SK-N-MC (cell line): ENCODE data around the gene CREB5.

Source experiments
- DNase-seq: peaks from one replicate; pipeline ENCODE4 v3.0.0-alpha.2; 2011; ENCODE audit warnings: low read depth, low spot score
- H3K27ac ChIP-seq: fragments of 200-600 bp; sonication (generic); 2 replicates; pipeline ENCODE4 v1.5.1; 2016; ENCODE audit warnings: mixed run types
- H3K36me3 ChIP-seq: fragments of 200-600 bp; sonication (generic); 2 replicates; pipeline ENCODE4 v1.6.1; 2017; ENCODE audit warnings: antibody characterized with exemption, low read length, mixed read lengths; ENCODE audit not compliant: insufficient read depth
- H3K4me3 ChIP-seq: fragments of 200-600 bp; sonication (generic); 2 replicates; pipeline ENCODE4 v1.5.1; 2016
- H3K9ac ChIP-seq: fragments of 200-600 bp; sonication (generic); 2 replicates; pipeline ENCODE4 v1.8.0; 2017; ENCODE audit warnings: mixed run types, mixed read lengths; ENCODE audit not compliant: insufficient read length
- H3K9me3 ChIP-seq: fragments of 200-600 bp; sonication (generic); 2 replicates; pipeline ENCODE4 v1.6.1; 2017; ENCODE audit warnings: low read depth, mild to moderate bottlenecking, antibody characterized with exemption, low read length, moderate library complexity, mixed read lengths
- EZH2 ChIP-seq: fragments of 200-600 bp; sonication (generic); IDR thresholded peaks from one replicate; pipeline ENCODE4 v1.6.1; 2017; ENCODE audit warnings: antibody characterized with exemption
- FOXP2 ChIP-seq: optimal IDR thresholded peaks from 2 replicates; pipeline ENCODE3; 2011; ENCODE audit warnings: mild to moderate bottlenecking, moderate library complexity; ENCODE audit not compliant: insufficient read depth; ENCODE audit errors: extremely low read length, control extremely low read depth
- POLR2AphosphoS5 ChIP-seq: IDR thresholded peaks from 2 replicates; pipeline ENCODE4 v1.6.1; 2012; ENCODE audit warnings: mild to moderate bottlenecking, low read depth, low read length, borderline replicate concordance

CREB5 gene

DNA sequence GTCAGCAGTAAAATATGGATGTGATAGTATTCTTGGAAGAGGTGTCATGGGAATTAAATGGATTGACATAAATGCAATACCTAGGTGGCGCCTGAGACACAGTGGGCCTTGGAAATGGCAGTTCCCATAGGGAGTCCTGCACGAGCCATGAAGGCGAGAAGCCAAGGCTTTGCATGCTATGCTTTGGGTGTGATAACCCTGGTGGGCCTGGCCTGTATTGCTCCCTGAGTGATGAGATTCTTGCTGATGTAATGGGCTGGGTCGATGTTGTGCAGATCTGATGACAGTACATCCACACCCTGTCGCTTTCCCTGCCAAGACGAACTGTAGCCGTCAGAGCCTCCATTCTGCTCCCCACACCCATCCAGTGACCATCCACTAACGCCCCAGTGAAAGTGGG, 46.4 kb downstream of the CREB5 start:
- no peak for TF ChIP-seq POLR2AphosphoS5
- TF ChIP-seq FOXP2: no peak
- TF ChIP-seq EZH2: no peak
- no peak for DNase-seq
- H3K9ac ChIP-seq: no peak overlapping the region

DNA sequence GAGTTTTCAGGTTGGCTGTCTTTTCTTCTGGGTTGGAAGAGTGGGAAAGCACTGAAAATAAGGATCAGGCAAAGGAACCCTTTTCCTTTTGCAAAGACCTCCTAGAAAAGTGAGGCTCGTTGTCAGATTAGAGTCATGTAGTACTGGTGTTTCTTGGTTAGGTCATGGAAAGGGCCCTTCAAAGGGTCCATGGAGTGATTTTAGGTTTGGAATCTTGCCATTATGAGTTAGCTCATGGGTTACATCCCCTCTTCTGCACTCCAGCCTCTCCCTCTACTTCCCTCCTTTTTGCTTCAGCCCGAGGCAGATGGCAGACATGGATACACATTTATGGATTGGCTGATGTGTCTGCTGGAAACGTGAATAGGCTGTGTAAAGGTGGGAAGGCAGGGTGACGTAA, 47.0 kb downstream of the CREB5 start:
- DNase-seq: no peak
- Histone ChIP-seq H3K4me3 (no peak overlapping the region), H3K9ac (no peak overlapping the region), H3K27ac (no peak overlapping the region), H3K9me3 (no peaks in the 10 kb centered on the region), H3K36me3 (no peaks in the 10 kb centered on the region)
- no peak for TF ChIP-seq EZH2
- no peak for TF ChIP-seq FOXP2
- TF ChIP-seq POLR2AphosphoS5: no peak

More for the DNA sequence above, 46.4 kb downstream of the CREB5 start:
- no peak overlapping the region for H3K4me3 ChIP-seq
- H3K36me3 ChIP-seq: no peaks in the 10 kb centered on the region
- H3K27ac ChIP-seq: no peak overlapping the region
- H3K9me3 ChIP-seq: no peaks in the 10 kb centered on the region

DNA sequence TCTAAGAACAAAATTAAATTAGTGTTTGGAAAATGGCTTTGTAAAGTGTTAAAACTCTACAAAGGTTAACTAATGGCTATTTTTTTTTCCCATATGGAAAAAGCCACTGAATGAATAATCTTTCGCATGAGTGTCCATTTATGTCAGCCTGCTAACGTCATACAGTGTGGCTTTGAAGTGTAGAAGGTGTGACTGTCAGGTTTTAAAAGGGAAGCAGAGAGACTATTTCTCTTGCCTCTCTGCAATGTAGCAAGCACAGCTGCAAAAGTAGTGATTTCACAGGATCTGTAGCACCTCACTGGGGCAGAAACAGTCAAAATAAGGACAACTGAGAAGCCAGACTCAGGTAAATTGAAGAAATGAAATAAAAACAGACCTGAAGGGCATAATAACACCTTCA, 53.4 kb downstream of the CREB5 start:
- DNase-seq: no peak
- no peak overlapping the region for H3K27ac ChIP-seq

DNA sequence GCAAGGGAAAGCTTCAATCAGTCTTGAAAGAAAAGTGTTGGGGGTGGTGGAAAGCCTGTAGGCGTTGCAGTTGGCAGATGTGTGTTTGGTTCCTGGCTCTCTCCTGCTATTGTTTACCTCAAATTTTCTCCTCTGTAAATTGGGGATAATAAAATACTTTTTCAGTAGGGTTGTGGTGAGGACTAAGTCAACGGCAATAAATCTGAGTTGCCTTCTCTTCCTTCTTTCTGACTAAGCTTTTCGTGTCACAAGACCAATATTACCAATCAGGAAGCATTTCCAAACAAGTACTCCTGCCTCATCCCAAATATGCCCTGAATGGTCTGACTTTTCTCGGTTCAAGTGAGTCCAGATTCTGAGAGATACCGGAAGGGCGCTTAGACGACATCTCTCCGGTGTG, 54.0 kb downstream of the CREB5 start:
- DNase-seq: no peak
- Histone ChIP-seq H3K4me3 (no peak overlapping the region), H3K36me3 (no peaks in the 10 kb centered on the region), H3K9me3 (no peaks in the 10 kb centered on the region), H3K27ac (no peak overlapping the region), H3K9ac (no peak overlapping the region)
- TF ChIP-seq POLR2AphosphoS5: no peak
- TF ChIP-seq FOXP2: no peak
- TF ChIP-seq EZH2: no peak

More for the DNA sequence above, 53.4 kb downstream of the CREB5 start:
- H3K9ac ChIP-seq: no peak overlapping the region
- no peaks in the 10 kb centered on the region for H3K36me3 ChIP-seq
- TF ChIP-seq FOXP2: no peak
- no peak overlapping the region for H3K4me3 ChIP-seq
- H3K9me3 ChIP-seq: no peaks in the 10 kb centered on the region

DNA sequence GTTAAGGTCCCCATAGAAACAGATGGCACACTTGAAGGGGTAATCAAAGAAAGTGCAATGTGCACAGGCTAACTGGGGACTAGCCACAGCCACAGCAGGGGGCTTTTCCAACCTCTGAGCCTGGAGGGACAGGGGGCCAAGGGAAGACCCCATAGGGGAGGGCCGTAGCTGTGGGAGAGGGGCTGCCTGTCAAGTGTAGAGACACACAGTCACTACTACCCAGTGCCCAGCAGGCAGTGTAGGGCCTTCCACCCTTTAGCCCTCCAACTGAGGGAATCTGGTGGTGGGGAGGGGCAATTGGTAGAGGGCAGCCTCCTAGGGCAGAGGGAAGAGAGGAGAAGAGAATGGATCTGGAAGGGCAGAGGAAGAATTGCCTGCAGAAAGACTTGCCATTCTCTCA, 54.6 kb downstream of the CREB5 start:
- DNase-seq: no peak
- H3K4me3 ChIP-seq: no peak overlapping the region
- TF ChIP-seq EZH2 (no peak), FOXP2 (no peak), POLR2AphosphoS5 (no peak)
- no peak overlapping the region for H3K9ac ChIP-seq
- H3K27ac ChIP-seq: no peak overlapping the region
- H3K9me3 ChIP-seq: no peaks in the 10 kb centered on the region
- H3K36me3 ChIP-seq: no peaks in the 10 kb centered on the region

DNA sequence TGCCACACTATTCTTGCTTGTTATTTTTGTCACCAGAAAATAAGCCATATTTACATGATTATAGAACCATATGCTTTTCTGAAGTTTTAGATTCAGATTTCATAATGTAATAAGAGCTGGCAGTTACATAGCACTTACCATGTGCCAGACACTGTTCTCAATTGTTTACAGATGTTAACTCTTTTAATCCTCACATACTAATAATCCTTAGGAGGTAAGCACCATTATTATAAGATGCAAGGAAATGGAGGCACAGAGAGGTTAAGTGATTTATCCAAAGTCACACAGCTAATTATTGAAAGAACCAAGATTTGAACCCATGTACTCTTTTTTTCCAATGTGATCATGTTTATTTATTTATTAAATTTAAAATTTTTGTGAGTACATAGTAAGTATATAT, 57.2 kb downstream of the CREB5 start:
- no peak for TF ChIP-seq FOXP2
- no peak for TF ChIP-seq EZH2
- no peak for TF ChIP-seq POLR2AphosphoS5
- H3K9ac ChIP-seq: no peak overlapping the region
- H3K27ac ChIP-seq: no peak overlapping the region
- no peaks in the 10 kb centered on the region for H3K9me3 ChIP-seq
- no peak for DNase-seq
- no peak overlapping the region for H3K4me3 ChIP-seq
- no peaks in the 10 kb centered on the region for H3K36me3 ChIP-seq

DNA sequence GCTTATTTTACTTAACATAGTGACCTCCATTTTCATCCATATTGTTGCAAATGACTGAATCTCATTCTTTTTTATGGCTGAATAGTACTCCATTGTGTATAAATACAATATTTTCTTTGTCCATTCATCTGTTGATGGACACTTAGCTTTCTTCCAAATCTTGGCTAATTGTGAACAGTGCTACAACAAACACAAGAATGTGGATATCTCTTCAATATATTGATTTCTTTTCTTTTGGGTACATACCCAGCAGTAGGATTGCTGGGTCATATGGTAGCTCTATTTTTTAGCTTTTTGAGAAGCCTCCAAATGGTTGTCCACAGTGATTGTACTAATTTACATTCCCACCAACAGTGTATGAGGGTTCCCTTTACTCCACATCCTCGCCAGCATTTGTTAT, 58.0 kb downstream of the CREB5 start:
- Histone ChIP-seq H3K27ac (no peak overlapping the region), H3K9ac (no peak overlapping the region), H3K9me3 (no peaks in the 10 kb centered on the region), H3K36me3 (no peaks in the 10 kb centered on the region), H3K4me3 (no peak overlapping the region)
- no peak for DNase-seq
- TF ChIP-seq FOXP2 (no peak), POLR2AphosphoS5 (no peak), EZH2 (no peak)

DNA sequence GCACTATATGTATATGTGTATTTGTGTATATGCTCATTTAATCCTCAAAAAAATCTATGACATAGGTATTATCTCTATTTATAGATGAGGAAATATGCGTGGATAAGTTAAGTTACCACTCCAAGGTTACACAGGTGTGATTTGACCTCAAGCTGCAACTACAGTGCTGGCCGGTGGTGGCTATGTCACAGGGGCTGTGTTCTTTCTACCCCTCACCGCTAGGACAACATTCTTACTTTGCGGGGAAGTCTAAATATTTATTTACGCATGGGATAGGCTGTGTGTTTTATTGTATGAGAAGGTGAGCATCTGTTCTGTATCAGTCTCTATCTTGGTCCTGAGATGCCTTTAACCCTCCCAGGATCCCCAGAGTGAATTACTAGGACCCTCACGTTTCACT, 60.0 kb downstream of the CREB5 start:
- H3K4me3 ChIP-seq: no peak overlapping the region
- no peaks in the 10 kb centered on the region for H3K36me3 ChIP-seq
- no peaks in the 10 kb centered on the region for H3K9me3 ChIP-seq
- no peak overlapping the region for H3K9ac ChIP-seq
- H3K27ac ChIP-seq: no peak overlapping the region
- DNase-seq: no peak
- TF ChIP-seq EZH2 (no peak), POLR2AphosphoS5 (no peak), FOXP2 (no peak)

DNA sequence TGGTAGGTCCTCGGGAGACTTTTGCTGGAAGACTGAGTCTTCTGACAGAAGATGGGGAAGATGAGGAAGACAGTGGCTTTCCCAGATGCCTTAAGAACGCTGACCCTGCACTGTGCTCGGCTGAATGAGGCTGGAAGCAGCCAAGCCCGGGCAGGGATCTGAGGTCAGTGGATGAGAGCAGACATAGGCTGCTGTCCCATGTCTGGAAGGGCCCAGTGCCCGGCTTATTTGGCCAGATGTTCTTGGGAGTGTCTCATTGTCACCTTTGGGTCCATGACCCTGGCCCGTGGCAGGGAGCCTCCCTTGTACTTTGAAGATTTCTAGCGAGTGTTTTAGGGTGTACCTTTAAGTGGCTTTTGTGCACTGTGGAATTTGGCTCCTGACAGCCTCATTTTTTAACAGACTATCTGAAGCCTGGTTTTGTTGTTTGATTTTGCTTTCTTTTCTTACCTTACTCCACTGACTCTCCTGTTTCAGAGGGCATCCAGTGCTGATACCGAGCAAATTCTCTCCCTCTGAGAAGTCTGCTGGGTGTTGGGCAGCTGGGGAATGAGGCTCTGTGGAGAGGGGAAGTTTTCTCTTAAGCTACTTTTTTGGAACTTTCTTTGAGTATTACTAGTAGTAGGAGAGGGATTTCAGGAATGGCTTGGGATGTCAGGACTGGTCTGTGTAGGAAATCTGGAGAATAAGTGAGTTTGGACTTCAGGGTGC, 61.4 kb downstream of the CREB5 start:
- H3K36me3 ChIP-seq: no peaks in the 10 kb centered on the region
- H3K4me3 ChIP-seq: no peak overlapping the region
- no peak overlapping the region for H3K9ac ChIP-seq
- no peak for DNase-seq
- no peak overlapping the region for H3K27ac ChIP-seq
- no peak for TF ChIP-seq FOXP2
- no peak for TF ChIP-seq EZH2
- H3K9me3 ChIP-seq: no peaks in the 10 kb centered on the region
